NCI-H524 treated with DMSO at 0.1 percent for 48 hours (cell line): ENCODE data around the gene PDE1C.
"Not testable (repeated sequence)": the region's sequence is repeated elsewhere in the genome, so short reads cannot be mapped to it uniquely, and the experiment has no call there.

ENCODE experiments used
- DNase-seq: peaks from one replicate; lab custom pipeline; 2025; lab: John Stamatoyannopoulos, UW

Gene PDE1C

GRCh38 chr7:32043688-32044087, 26.5 kb downstream of the PDE1C start:
- no peak for DNase-seq

GRCh38 chr7:32042900-32043299, 27.3 kb downstream of the PDE1C start:
- DNase-seq = no peak

- DNase-seq = no peak
Measured at GRCh38 chr7:32039000-32039756, 31.0 kb downstream of the PDE1C start.

- DNase-seq = no peak
Measured at GRCh38 chr7:32037650-32038198, 32.5 kb downstream of the PDE1C start.

GRCh38 chr7:32036557-32036956, 33.6 kb downstream of the PDE1C start:
- DNase-seq = no peak

GRCh38 chr7:32034052-32034451, 36.2 kb downstream of the PDE1C start:
- peak; percentile 61 for DNase-seq

- no peak for DNase-seq
Measured at GRCh38 chr7:32033006-32033405, 37.2 kb downstream of the PDE1C start.

- no peak for DNase-seq
Measured at GRCh38 chr7:32032211-32032610, 38.0 kb downstream of the PDE1C start.

- DNase-seq = no peak
Measured at GRCh38 chr7:32030904-32031692, 39.1 kb downstream of the PDE1C start.

- no peak for DNase-seq
Measured at GRCh38 chr7:32026083-32026425, 44.2 kb downstream of the PDE1C start.

- DNase-seq = peak; percentile 82
Measured at GRCh38 chr7:32025381-32026082, 44.7 kb downstream of the PDE1C start.

GRCh38 chr7:32023376-32023775, 46.8 kb downstream of the PDE1C start:
- DNase-seq = peak; percentile 13

- DNase-seq = no peak
Measured at GRCh38 chr7:32022966-32023365, 47.2 kb downstream of the PDE1C start.

- no peak for DNase-seq
Measured at GRCh38 chr7:32020551-32021159, 49.6 kb downstream of the PDE1C start.

- no peak for DNase-seq
Measured at GRCh38 chr7:32018845-32019578, 51.2 kb downstream of the PDE1C start.

- DNase-seq = no peak
Measured at GRCh38 chr7:32015133-32015532, 55.1 kb downstream of the PDE1C start.

- not testable (repeated sequence) for DNase-seq
Measured at GRCh38 chr7:32013471-32013870, 56.7 kb downstream of the PDE1C start.

- no peak for DNase-seq
Measured at GRCh38 chr7:32005577-32005976, 64.6 kb downstream of the PDE1C start.

- no peak for DNase-seq
Measured at GRCh38 chr7:32001948-32002347, 68.3 kb downstream of the PDE1C start.

GRCh38 chr7:31997423-31997822, 72.8 kb downstream of the PDE1C start:
- DNase-seq = no peak

- DNase-seq = no peak
Measured at GRCh38 chr7:31995134-31995533, 75.1 kb downstream of the PDE1C start.
